Lower leg skin (tissue), 4 donors: Measurements from ENCODE around the gene PDE8A. TPM values are rescaled to one million over a fixed set of nuclear protein-coding genes. Genes with fewer than 3 reads are reported as not detected.

ENCODE experiments used
- DNase-seq, 2 donors: peaks; one replicate each; pipeline ENCODE4 v3.0.0-alpha.2; 2019; ENCODE audit warnings: low spot score in 2 of 2
- H3K4me3 ChIP-seq: fragments of 200-600 bp; sonication (generic); 2 replicates; pipeline ENCODE4 v1.5.1; 2017; ENCODE audit warnings: mild to moderate bottlenecking, low read depth; ENCODE audit not compliant: poor library complexity, severe bottlenecking
- POLR2A ChIP-seq, 2 donors: fragments of 450-650 bp; IDR thresholded peaks; one replicate each; pipeline ENCODE4 v1.6.1; 2016 to 2017; ENCODE audit warnings: antibody characterized with exemption in 2 of 2, mild to moderate bottlenecking in 1 of 2, moderate library complexity in 1 of 2
- WGBS, 2 donors: methylation state at CpG; one replicate each; pipeline ENCODE4 v1.1.5; 2018; 5-methylcytosine and 5-hydroxymethylcytosine counted together
- intact Hi-C: fragments of 100-400 bp; cut with DNase I; formaldehyde crosslinking; loops from one replicate; pipeline ENCODE4 v1.15.0; 2023; ENCODE audit warnings: low total_unique reads
- total RNA-seq, 4 donors: library from RNA; depleted of rRNA; stranded (reverse); fragments of >200 nt; gene quantifications; one replicate each; pipeline ENCODE4 v1.1.0, GENCODE V29; 2016
- TF ChIP-seq, protein P1 (sequence below), 3 donors: fragments of 450-650 bp; IDR thresholded peaks; one replicate each; pipeline ENCODE4 v1.5.1; 2016; ENCODE audit warnings: antibody characterized with exemption in 3 of 3, mild to moderate bottlenecking in 3 of 3, moderate library complexity in 2 of 3

PDE8A gene
- total RNA-seq, 4 donors from 2014 or later: 14.7 to 23.1 (median 19.4) TPM

DNA sequence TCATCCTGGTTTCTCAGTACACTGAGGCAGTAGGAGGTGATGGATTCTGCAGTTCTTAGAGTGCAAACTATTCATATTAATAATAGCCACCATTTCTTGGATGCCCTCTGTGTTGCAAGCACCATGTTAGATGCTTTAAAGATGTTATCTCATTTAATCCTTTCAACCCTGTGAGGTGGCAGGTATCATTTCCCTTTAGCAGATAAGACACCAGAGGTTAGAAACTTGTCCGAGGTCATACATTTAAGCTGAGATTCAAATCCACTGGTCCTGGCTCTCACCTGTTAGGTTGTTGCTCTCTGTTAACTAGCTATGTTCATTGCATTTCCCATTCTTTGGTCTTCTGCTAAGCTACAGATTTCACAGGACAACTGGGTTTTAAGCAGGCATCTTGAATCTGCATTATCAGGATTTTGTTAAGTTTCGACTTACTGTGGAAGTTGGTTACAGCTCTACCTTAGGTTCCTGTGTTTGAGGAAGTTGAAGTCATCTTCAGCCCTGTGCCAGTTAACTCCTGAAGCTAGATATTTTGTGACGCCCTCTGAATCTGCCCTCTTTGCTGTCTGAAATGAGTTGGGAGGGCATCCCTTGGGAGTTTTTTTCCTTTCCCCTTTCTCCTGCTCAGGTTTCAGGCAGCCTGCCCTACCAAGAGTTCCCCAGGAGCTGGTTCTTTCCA, 6.4 kb downstream of the PDE8A start:
- TF ChIP-seq, protein P1, sequence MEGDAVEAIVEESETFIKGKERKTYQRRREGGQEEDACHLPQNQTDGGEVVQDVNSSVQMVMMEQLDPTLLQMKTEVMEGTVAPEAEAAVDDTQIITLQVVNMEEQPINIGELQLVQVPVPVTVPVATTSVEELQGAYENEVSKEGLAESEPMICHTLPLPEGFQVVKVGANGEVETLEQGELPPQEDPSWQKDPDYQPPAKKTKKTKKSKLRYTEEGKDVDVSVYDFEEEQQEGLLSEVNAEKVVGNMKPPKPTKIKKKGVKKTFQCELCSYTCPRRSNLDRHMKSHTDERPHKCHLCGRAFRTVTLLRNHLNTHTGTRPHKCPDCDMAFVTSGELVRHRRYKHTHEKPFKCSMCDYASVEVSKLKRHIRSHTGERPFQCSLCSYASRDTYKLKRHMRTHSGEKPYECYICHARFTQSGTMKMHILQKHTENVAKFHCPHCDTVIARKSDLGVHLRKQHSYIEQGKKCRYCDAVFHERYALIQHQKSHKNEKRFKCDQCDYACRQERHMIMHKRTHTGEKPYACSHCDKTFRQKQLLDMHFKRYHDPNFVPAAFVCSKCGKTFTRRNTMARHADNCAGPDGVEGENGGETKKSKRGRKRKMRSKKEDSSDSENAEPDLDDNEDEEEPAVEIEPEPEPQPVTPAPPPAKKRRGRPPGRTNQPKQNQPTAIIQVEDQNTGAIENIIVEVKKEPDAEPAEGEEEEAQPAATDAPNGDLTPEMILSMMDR (IDR thresholded peaks at IDR 0.05): no peak
- TF ChIP-seq POLR2A (IDR thresholded peaks at IDR 0.05): no peak
- intact Hi-C loops: no loop called here
- 82 to 87% methylated on average over 3 of the region's 3 CpGs for WGBS, 2 donors

DNA sequence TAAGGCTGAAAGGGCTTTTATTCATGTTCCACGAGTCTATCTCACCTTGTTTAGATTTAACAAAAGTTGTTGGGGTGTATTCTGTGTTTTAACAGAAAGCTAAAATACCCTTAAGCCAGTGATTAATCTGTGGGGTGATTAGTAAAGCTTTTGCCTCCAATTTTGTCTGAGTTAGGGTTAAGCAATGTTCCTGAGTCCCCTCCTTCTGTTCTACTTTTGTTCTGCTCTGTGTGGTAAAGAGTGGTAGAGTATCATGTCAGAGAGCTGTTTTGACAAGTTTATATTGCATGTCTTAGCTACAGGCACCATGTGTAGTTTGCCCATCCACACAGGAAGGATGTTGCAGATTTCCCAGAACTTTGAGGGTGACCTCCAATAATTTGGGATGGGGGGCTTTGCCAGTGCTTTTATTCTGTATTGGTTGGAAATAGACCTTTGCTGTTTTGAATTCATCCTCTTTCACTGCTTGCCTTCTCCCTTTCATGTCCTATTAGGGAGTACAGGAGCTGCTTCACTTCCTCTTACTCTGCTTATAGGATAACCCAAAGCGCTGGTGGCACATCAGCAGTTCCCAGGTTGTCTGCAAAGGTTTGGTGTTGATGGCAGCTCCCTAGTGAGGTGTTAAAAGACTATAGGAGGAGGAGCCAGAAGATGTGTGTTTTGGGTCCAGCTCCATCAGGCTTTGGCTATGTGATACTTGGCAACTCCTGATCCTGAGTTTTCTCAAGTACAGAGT, 7.4 kb downstream of the PDE8A start:
- no peak for TF ChIP-seq POLR2A (IDR thresholded peaks at IDR 0.05)
- 66 to 72% methylated on average over 2 of the region's 2 CpGs for WGBS, 2 donors
- DNase-seq: no peak
- intact Hi-C loops: no loop called here
- H3K4me3 ChIP-seq: no peak overlapping the region

More for the DNA sequence above, 6.4 kb downstream of the PDE8A start:
- no peak overlapping the region for H3K4me3 ChIP-seq
- DNase-seq: no peak

DNA sequence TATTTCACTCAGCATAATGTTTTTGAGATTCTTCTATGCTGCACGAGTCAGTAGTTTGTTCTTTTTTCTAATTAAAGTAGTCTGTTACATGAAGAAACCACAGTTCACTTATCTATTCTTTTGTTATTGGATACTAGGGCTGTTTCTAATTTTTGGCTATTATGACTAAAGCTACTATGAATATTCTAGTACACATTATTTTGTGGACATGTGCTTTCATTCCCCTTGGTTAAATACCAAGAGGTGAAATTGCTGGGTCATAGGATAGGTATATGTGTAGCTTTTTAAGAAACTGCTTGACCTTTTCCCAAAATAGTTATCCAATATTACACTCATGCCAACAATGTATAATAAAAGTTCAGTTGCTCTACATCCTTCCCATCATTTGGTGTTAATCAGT, 8.9 kb downstream of the PDE8A start:
- TF ChIP-seq POLR2A (IDR thresholded peaks at IDR 0.05): no peak
- TF ChIP-seq, protein P1 (IDR thresholded peaks at IDR 0.05): no peak
- H3K4me3 ChIP-seq: no peak overlapping the region
- intact Hi-C loops: no loop called here
- no peak for DNase-seq
- WGBS, 2 donors: 59 to 81% methylated on average over 1 of the region's 1 CpG

DNA sequence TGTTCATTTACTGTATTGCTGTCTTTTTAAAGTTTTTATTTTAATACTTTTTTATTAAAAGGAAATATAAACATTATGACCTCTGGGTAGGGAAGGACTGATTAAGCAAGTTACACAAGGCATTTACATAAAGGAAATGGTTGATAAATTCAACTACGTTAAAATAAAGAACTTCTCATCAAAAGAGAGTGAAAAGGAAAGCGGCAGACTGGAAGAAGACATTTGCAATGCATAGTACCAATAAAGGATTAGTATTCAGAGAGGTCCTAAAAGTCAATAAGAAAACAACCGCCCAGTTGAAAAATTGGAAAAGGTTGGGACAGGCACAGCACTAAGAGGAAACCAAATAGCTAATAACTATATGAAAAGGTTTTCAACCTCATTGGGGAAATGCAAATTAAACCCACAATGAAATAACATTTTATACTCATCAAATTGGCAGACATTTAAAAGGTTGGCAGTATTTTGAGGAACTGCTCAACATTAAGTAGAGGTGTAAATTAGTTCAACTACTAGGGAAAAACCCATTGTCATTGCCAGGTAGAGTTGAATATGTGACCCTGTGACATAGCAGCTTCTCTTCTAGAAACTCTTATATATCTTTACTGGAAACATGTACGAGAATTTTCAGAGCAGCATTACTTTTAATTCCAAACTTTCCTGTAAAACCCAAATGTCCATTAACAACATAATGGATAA, 9.5 kb downstream of the PDE8A start:
- intact Hi-C loops: no loop called here
- 78 to 80% methylated on average over 4 of the region's 4 CpGs for WGBS, 2 donors
- TF ChIP-seq POLR2A (IDR thresholded peaks at IDR 0.05): no peak
- TF ChIP-seq, protein P1 (IDR thresholded peaks at IDR 0.05): no peak

DNA sequence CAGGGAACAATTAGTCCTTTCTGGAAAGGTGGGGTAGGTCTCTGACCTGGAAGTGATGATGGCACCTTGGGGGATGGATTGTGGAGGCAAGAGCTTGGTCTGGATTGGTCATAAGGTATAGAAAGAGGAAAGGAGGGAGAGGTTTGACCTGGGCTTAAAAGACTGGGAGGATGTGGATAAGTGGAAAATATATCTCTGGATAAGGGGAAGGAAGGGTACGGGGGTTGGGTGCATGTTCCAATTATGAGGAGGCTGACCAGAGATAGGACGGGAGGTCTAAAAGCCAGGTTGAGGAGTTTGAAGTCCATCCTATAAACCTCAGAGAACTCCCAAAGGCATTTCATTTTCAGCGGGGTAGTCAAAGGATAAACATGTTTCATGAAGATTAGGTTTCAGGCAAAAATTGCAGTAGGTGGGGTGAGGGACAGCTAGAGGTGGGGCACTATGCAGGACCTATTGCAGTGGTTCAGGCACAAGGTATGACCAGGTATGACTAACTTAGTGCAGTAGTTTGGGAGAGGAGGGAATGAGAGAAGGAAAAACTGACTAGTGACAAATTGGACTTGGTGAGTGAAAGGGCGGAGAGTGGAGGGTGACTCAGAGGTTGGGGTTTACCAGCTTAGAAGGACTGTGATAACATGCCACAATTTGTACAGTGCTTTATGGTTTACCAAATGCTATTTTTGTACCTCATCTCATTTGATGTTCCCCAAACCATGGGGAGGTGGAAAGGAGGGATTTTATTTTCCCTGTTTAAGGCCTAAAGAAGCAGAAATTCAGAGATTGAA, 10.7 kb downstream of the PDE8A start:
- H3K4me3 ChIP-seq: no peak overlapping the region
- intact Hi-C loops: no loop called here
- TF ChIP-seq, protein P1 (IDR thresholded peaks at IDR 0.05): no peak
- no peak for TF ChIP-seq POLR2A (IDR thresholded peaks at IDR 0.05)
- WGBS, 2 donors: 70 to 76% methylated on average over 4 of the region's 4 CpGs
- DNase-seq: no peak

More for the DNA sequence above, 9.5 kb downstream of the PDE8A start:
- DNase-seq: no peak
- H3K4me3 ChIP-seq: no peak overlapping the region
